Measurements from ENCODE around the gene ARID1B. TPM values are rescaled to one million over a fixed set of nuclear protein-coding genes. Genes with fewer than 3 reads are reported as not detected.

The ARID1B gene
- total and polyA plus RNA-seq, 7 donors, result 8.4 to 115 (median 69.6) TPM

GRCh38 chr6:157066781-157067491 is 289.8 kb downstream of the ARID1B start:
- 58 to 88% methylated on average over 6 of the region's 6 CpGs for WGBS, 2 donors
- H3K27me3 ChIP-seq, result no peaks in the 10 kb centered on the region
- TF ChIP-seq POLR2A (IDR thresholded peaks at IDR 0.05) (no peak), CTCF (IDR thresholded peaks at IDR 0.05) (no peak), POLR2AphosphoS5 (IDR thresholded peaks at IDR 0.05) (no peak), EP300 (IDR thresholded peaks at IDR 0.05) (no peak)
- H3K4me1 ChIP-seq, result peaks cover 0 to 53% (median 46%) of the 10 kb centered on the region in 4 donors
- H3K27ac ChIP-seq, result no peak overlapping the region
- no peak overlapping the region for H3K4me3 ChIP-seq
- intact Hi-C loops (cut with DNase I), result no loop called here
- no peaks in the 10 kb centered on the region for H3K36me3 ChIP-seq
- no peaks in the 10 kb centered on the region for H3K9me3 ChIP-seq
- DNase-seq, result no peak

- Histone ChIP-seq H3K4me1 (peaks cover 0 to 49% (median 46%) of the 10 kb centered on the region in 4 donors), H3K36me3 (no peaks in the 10 kb centered on the region), H3K27ac (no peak overlapping the region), H3K27me3 (no peaks in the 10 kb centered on the region), H3K9me3 (no peaks in the 10 kb centered on the region), H3K4me3 (no peak overlapping the region)
- DNase-seq, result no peak
- intact Hi-C loops (cut with DNase I), result no loop called here
- 92 to 93% methylated on average over 8 of the region's 8 CpGs for WGBS, 2 donors
- TF ChIP-seq POLR2AphosphoS5 (IDR thresholded peaks at IDR 0.05) (no peak), CTCF (IDR thresholded peaks at IDR 0.05) (no peak), POLR2A (IDR thresholded peaks at IDR 0.05) (no peak), EP300 (IDR thresholded peaks at IDR 0.05) (no peak)
Observed at GRCh38 chr6:157067507-157067906, 290.3 kb downstream of the ARID1B start.

GRCh38 chr6:157068691-157069324 is 291.6 kb downstream of the ARID1B start:
- Histone ChIP-seq H3K9me3 (no peaks in the 10 kb centered on the region), H3K27me3 (no peaks in the 10 kb centered on the region), H3K27ac (peak overlapping the region in 1 of 4 donors; percentile 18), H3K4me3 (no peak overlapping the region), H3K36me3 (no peaks in the 10 kb centered on the region), H3K4me1 (peaks cover 0 to 55% (median 49%) of the 10 kb centered on the region in 4 donors)
- DNase-seq, result no peak
- no peak for TF ChIP-seq EP300 (IDR thresholded peaks at IDR 0.05)
- no peak for TF ChIP-seq CTCF (IDR thresholded peaks at IDR 0.05)
- no peak for TF ChIP-seq POLR2A (IDR thresholded peaks at IDR 0.05)
- TF ChIP-seq POLR2AphosphoS5 (IDR thresholded peaks at IDR 0.05), result no peak
- 59 to 64% methylated on average over 7 of the region's 7 CpGs for WGBS, 2 donors
- intact Hi-C loops (cut with DNase I), result no loop called here

DNA sequence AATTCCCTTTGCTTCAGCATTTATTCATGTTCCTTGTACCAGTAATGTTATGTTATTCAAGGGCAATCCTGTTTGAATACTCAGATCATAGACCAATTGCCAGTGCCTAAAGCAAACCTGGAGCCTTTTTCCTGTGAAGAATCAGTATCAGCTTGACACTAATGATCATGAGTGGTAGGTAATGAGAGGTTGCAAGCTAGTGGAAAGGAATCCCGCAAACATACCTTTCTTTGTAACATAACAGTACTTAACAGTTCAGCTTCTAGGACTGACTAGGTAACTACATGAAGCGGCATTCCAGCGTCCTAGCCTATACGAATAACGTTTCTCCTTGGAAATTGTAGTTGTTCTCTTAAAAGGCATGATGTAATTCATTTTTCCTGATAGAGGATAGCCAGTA is 292.4 kb downstream of the ARID1B start:
- no peaks in the 10 kb centered on the region for H3K27me3 ChIP-seq
- no peak overlapping the region for H3K4me3 ChIP-seq
- 93 to 95% methylated on average over 5 of the region's 5 CpGs for WGBS, 2 donors
- DNase-seq, result no peak
- peaks cover 0 to 59% (median 51%) of the 10 kb centered on the region in 4 donors for H3K4me1 ChIP-seq
- no peaks in the 10 kb centered on the region for H3K36me3 ChIP-seq
- H3K27ac ChIP-seq, result no peak overlapping the region
- TF ChIP-seq POLR2A (IDR thresholded peaks at IDR 0.05) (no peak), POLR2AphosphoS5 (IDR thresholded peaks at IDR 0.05) (no peak)
- no peaks in the 10 kb centered on the region for H3K9me3 ChIP-seq
- intact Hi-C loops (cut with DNase I), result no loop called here

- no peak for TF ChIP-seq POLR2A (IDR thresholded peaks at IDR 0.05)
- TF ChIP-seq POLR2AphosphoS5 (IDR thresholded peaks at IDR 0.05), result no peak
- TF ChIP-seq CTCF (IDR thresholded peaks at IDR 0.05), result no peak
- TF ChIP-seq EP300 (IDR thresholded peaks at IDR 0.05), result no peak
- 61 to 63% methylated on average over 8 of the region's 8 CpGs for WGBS, 2 donors
- DNase-seq, result no peak
- intact Hi-C loops (cut with DNase I), result no loop called here
- Histone ChIP-seq H3K4me1 (peaks cover 0 to 59% (median 51%) of the 10 kb centered on the region in 4 donors), H3K4me3 (no peak overlapping the region), H3K27ac (no peak overlapping the region), H3K36me3 (no peaks in the 10 kb centered on the region), H3K27me3 (no peaks in the 10 kb centered on the region), H3K9me3 (no peaks in the 10 kb centered on the region)
Observed at GRCh38 chr6:157070403-157071107, 293.4 kb downstream of the ARID1B start.
